Gastrocnemius medialis (tissue), 4 donors: ENCODE data around the gene THSD4. TPM values are rescaled to one million over a fixed set of nuclear protein-coding genes. Genes with fewer than 3 reads are reported as not detected.

Experiments used
- ATAC-seq, 2 donors: fragments of 150-250 bp; one replicate each; pipeline ENCODE4 v1.9.1; 2016
- DNase-seq, 2 donors: peaks; one replicate each; pipeline ENCODE4 v3.0.0-alpha.2; 2019
- H3K27ac ChIP-seq, 4 donors: fragments of 200-600 bp; sonication (generic); 1 replicate in 1 of 4; 2 replicates in 3 of 4; pipeline ENCODE4 v1.5.1; 2016 to 2018; ENCODE audit warnings: mild to moderate bottlenecking in 2 of 4, moderate library complexity in 1 of 4
- H3K27me3 ChIP-seq, 3 donors: fragments of 200-600 bp; sonication (generic) in 2 of 3; 1 replicate in 1 of 3; 2 replicates in 2 of 3; pipeline versions ENCODE4 v1.5.1 to v1.6.0; 2016 to 2019; ENCODE audit warnings: mild to moderate bottlenecking in 1 of 3, moderate library complexity in 1 of 3
- H3K36me3 ChIP-seq, 2 donors: fragments of 200-600 bp; sonication (generic) in 1 of 2; one replicate each; pipeline ENCODE4 v1.5.1; 2017 to 2018
- H3K4me1 ChIP-seq, 2 donors: fragments of 200-600 bp; sonication (generic) in 1 of 2; one replicate each; pipeline ENCODE4 v1.5.1; 2016 to 2017; ENCODE audit warnings: mild to moderate bottlenecking in 2 of 2
- H3K4me3 ChIP-seq, 4 donors: fragments of 200-600 bp; sonication (generic) in 3 of 4; 1 replicate in 1 of 4; 2 replicates in 3 of 4; pipeline ENCODE4 v1.5.1; 2016 to 2019; ENCODE audit warnings: mild to moderate bottlenecking in 2 of 4
- H3K9me3 ChIP-seq, 3 donors: fragments of 200-600 bp; sonication (generic) in 2 of 3; 1 replicate in 1 of 3; 2 replicates in 2 of 3; pipeline ENCODE4 v1.5.1; 2016 to 2019
- POLR2A ChIP-seq, 2 donors: fragments of 450-650 bp; IDR thresholded peaks; one replicate each; pipeline ENCODE4 v1.6.1; 2017; ENCODE audit warnings: antibody characterized with exemption in 2 of 2, mild to moderate bottlenecking in 2 of 2, moderate library complexity in 2 of 2
- in situ Hi-C, 4 donors: fragments of 200-750 bp; cut with MboI; loops; one replicate each; pipeline versions ENCODE4 v1.15.0 to v1.8.0; 2017; ENCODE audit warnings: low sequenced_read_pairs in 4 of 4
- intact Hi-C: fragments of 100-400 bp; cut with DNase I; formaldehyde crosslinking; loops from one replicate; pipeline ENCODE4 v1.15.1; 2023; ENCODE audit warnings: low total_unique reads
- total RNA-seq, 4 donors: library from RNA; depleted of rRNA; stranded (reverse); fragments of >200 nt; gene quantifications; one replicate each; pipeline versions ENCODE4 v1.1.0 to v1.2.3, GENCODE V29; 2016
- TF ChIP-seq, protein P1 (sequence below), 5 experiments: fragments of 450-650 bp in 3 of 5; fragments of 200-600 bp in 2 of 5; sonication (generic) in 2 of 5; IDR thresholded peaks in 4 of 5; conservative IDR thresholded peaks in 1 of 5; 1 replicate in 4 of 5; 2 replicates in 1 of 5; pipeline ENCODE4 v1.5.1; 2016 to 2019; ENCODE audit warnings: antibody characterized with exemption in 5 of 5, mild to moderate bottlenecking in 3 of 5, moderate library complexity in 3 of 5

Gene THSD4
- total RNA-seq, 4 donors from 2014 or later: 0.35 to 3.1 (median 0.60) TPM

DNA sequence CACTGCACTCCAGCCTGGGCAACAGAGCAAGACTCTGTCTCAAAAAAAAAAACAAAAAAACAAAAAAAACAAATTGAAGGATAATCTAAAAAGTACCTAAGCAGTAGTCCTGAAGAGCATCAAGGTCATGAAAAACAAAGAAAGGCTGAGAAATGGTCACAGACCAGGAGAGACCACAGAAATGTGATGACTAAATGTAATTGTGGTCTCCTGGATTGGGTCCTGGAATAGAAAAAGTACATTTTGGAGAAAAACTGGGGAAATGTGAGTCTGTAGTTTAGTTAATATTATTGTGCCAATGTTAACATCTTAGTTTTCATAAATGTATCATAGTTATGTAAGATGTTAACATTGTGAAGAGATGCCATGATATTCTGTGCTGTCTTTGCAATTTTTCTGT, 427.6 kb downstream of the THSD4 start:
- no peaks in the 10 kb centered on the region for H3K36me3 ChIP-seq
- in situ Hi-C loops (no loop called here), intact Hi-C loops (no loop called here)
- ATAC-seq (no peak), DNase-seq (no peak)
- no peaks in the 10 kb centered on the region for H3K9me3 ChIP-seq
- H3K27me3 ChIP-seq: no peaks in the 10 kb centered on the region
- no peak overlapping the region for H3K4me3 ChIP-seq
- peaks cover 10% of the 10 kb centered on the region in 2 donors for H3K4me1 ChIP-seq
- TF ChIP-seq, protein P1, sequence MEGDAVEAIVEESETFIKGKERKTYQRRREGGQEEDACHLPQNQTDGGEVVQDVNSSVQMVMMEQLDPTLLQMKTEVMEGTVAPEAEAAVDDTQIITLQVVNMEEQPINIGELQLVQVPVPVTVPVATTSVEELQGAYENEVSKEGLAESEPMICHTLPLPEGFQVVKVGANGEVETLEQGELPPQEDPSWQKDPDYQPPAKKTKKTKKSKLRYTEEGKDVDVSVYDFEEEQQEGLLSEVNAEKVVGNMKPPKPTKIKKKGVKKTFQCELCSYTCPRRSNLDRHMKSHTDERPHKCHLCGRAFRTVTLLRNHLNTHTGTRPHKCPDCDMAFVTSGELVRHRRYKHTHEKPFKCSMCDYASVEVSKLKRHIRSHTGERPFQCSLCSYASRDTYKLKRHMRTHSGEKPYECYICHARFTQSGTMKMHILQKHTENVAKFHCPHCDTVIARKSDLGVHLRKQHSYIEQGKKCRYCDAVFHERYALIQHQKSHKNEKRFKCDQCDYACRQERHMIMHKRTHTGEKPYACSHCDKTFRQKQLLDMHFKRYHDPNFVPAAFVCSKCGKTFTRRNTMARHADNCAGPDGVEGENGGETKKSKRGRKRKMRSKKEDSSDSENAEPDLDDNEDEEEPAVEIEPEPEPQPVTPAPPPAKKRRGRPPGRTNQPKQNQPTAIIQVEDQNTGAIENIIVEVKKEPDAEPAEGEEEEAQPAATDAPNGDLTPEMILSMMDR (IDR thresholded peaks at IDR 0.05 in 4 of 5, conservative IDR thresholded peaks at IDR 0.05 in 1 of 5): no peak
- no peak for TF ChIP-seq POLR2A (IDR thresholded peaks at IDR 0.05)
- no peak overlapping the region for H3K27ac ChIP-seq

DNA sequence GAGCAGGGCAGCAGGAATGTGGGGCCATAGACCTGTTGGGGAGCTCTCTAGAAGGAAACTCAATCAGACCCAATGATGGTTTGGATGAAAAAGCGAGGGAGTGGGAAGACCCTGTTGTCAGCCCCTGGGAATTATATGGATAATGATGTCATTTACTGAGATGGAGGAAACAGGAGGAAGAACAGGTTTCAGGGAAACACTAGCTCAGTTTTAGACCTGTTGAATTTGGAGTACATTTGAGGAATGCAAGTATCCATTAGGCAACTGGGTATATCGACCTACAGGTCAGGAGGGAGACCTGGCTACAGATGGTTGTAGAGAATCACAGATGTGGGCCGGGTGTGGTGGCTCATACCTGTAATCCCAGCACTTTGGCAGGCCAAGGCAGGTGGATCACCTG, 428.1 kb downstream of the THSD4 start:
- no peak overlapping the region for H3K4me3 ChIP-seq
- no peak overlapping the region for H3K27ac ChIP-seq
- H3K4me1 ChIP-seq: peaks cover 10% of the 10 kb centered on the region in 2 donors
- no peaks in the 10 kb centered on the region for H3K9me3 ChIP-seq
- H3K27me3 ChIP-seq: no peaks in the 10 kb centered on the region
- intact Hi-C loops: no loop called here
- in situ Hi-C loops: no loop called here
- H3K36me3 ChIP-seq: no peaks in the 10 kb centered on the region
- ATAC-seq: no peak
- TF ChIP-seq, protein P1 (IDR thresholded peaks at IDR 0.05 in 4 of 5, conservative IDR thresholded peaks at IDR 0.05 in 1 of 5): no peak
- no peak for TF ChIP-seq POLR2A (IDR thresholded peaks at IDR 0.05)
- DNase-seq: no peak

DNA sequence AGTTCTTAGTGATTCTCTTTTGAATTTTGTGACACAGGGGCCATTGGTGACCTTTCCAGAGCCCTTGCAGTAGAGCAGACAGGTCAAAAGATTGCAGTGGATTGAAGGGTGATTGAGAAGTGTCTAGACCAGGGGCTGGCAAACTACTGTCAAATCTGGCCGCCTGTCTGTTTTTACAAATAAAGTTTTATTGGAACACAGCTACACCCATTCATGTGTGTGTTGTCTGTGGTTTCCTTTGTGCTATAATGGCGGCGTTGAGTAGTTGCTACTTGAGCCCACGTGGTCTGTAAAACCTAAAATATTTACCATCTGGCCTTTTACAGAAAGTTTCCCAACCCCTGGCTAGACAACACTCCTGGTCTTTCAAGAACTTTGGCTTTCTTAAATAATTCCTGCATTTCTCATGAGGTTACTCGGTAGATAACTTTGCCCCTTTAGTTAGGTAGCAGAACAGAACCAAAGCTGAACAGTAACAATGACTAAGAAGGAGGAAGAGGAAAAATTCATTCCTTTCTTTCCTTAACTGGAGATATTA, 430.0 kb downstream of the THSD4 start:
- in situ Hi-C loops: no loop called here
- no peak for DNase-seq
- H3K27ac ChIP-seq: no peak overlapping the region
- no peaks in the 10 kb centered on the region for H3K36me3 ChIP-seq
- H3K4me1 ChIP-seq: peaks cover 10% of the 10 kb centered on the region in 2 donors
- intact Hi-C loops: no loop called here
- no peaks in the 10 kb centered on the region for H3K9me3 ChIP-seq
- no peak overlapping the region for H3K4me3 ChIP-seq
- no peak for ATAC-seq
- H3K27me3 ChIP-seq: no peaks in the 10 kb centered on the region
- TF ChIP-seq POLR2A (IDR thresholded peaks at IDR 0.05): no peak
- TF ChIP-seq, protein P1 (IDR thresholded peaks at IDR 0.05 in 4 of 5, conservative IDR thresholded peaks at IDR 0.05 in 1 of 5): no peak

DNA sequence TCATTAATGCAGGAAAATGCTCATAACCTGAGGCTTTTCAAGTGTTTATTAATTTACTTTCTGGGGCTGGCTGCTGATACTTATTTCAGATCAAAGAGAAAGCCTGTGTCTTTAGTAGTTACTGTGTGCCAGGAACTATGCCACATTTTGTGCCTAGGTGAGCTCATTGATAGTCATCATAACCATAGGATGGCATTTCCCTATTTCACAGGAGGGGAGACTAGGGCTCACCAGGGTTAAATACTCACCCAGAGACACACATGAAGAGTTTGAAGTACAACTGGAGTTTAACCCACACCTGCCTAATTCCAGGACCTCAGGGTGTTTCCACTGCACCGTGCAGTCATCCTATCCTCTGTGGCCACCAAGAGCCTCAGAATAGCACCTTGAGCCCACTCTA, 430.7 kb downstream of the THSD4 start:
- Histone ChIP-seq H3K36me3 (no peaks in the 10 kb centered on the region), H3K9me3 (no peaks in the 10 kb centered on the region), H3K27me3 (no peaks in the 10 kb centered on the region), H3K4me1 (peaks cover 10% of the 10 kb centered on the region in 2 donors), H3K27ac (no peak overlapping the region), H3K4me3 (no peak overlapping the region)
- in situ Hi-C loops (no loop called here), intact Hi-C loops (no loop called here)
- DNase-seq: no peak
- TF ChIP-seq POLR2A (IDR thresholded peaks at IDR 0.05): no peak
- TF ChIP-seq, protein P1 (IDR thresholded peaks at IDR 0.05 in 4 of 5, conservative IDR thresholded peaks at IDR 0.05 in 1 of 5): no peak
- no peak for ATAC-seq

DNA sequence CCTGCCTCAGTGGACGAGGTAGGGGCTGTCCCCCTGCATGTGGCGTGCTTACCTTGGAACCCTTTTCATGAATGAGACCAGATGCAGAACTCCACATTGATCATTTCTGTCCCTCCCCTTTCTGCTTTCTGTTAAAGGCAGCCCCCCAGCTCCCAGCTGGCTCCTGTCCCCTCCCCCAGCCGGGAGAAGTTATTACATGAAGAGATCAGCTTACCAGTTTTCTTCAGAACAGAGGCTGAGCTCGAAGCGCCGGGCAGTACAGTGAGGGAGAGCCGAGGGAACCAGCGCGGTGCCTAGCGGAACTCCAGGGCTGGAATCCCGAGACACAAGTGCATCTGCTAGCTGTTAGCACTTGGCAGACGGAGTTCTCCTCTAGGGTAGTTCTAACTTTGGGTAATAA, 431.7 kb downstream of the THSD4 start:
- in situ Hi-C loops (no loop called here), intact Hi-C loops (no loop called here)
- TF ChIP-seq, protein P1 (IDR thresholded peaks at IDR 0.05 in 4 of 5, conservative IDR thresholded peaks at IDR 0.05 in 1 of 5): no peak
- no peak for TF ChIP-seq POLR2A (IDR thresholded peaks at IDR 0.05)
- Histone ChIP-seq H3K9me3 (no peaks in the 10 kb centered on the region), H3K27me3 (no peaks in the 10 kb centered on the region), H3K36me3 (no peaks in the 10 kb centered on the region), H3K4me1 (peaks cover 10% of the 10 kb centered on the region in 2 donors), H3K27ac (no peak overlapping the region), H3K4me3 (no peak overlapping the region)
- ATAC-seq (peak; percentile 39 to 53), DNase-seq (no peak)
